ENCODE results near the gene TBC1D9.
"Not testable (repeated sequence)": the region's sequence is repeated elsewhere in the genome, so short reads cannot be mapped to it uniquely, and the experiment has no call there.

Gene TBC1D9

DNA sequence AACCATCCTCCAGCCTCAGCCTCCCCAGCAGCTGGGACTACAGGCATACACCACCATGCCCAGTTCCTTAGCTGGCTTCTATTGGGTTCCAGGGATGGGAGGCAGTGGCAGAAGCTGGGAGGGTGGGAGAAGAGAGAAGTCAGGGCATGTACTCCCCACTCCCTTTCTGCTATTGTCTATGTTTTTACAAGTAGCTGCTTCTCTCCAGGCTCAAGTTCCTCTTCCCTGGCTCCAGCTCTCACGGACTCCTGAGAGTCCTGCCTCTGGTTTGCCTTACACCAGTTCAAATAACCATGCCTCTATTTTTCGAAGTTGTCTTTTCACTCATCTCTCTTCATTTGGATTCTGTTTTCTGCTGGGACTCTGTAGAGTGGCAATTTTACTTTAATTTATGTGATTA is 2.9 kb downstream of the TBC1D9 start:
- CTCF ChIA-PET, result interaction anchor here (0.6 to 0.9 kb wide), 2 partner anchors 144 to 519 kb away, joined by 3 read pairs; no protein-coding TSS in a partner anchor
- TF ChIP-seq L3MBTL2 (conservative IDR thresholded peaks at IDR 0.05) (no peak), CTBP1 (IDR thresholded peaks at IDR 0.05; ENCODE audit: borderline replicate concordance) (no peak), ELF4 (IDR thresholded peaks at IDR 0.05) (no peak), ARNT (IDR thresholded peaks at IDR 0.05) (no peak)
- no peak for DNase-seq (ENCODE audit: extremely low spot score)
- POLR2A ChIA-PET, result interaction anchor here (1.3 kb wide), 1 partner anchor 12 kb away, joined by 3 read pairs; no protein-coding TSS in a partner anchor

- ChIA-PET POLR2A (interaction anchor here (1.3 kb wide), 1 partner anchor 11 kb away, joined by 3 read pairs; no protein-coding TSS in a partner anchor), CTCF (interaction anchor here (0.6 to 0.9 kb wide), 2 partner anchors 143 to 518 kb away, joined by 3 read pairs; no protein-coding TSS in a partner anchor)
- TF ChIP-seq BHLHE40 (IDR thresholded peaks at IDR 0.05; ENCODE audit: borderline replicate concordance) (no peak), FOXM1 (IDR thresholded peaks at IDR 0.05; ENCODE audit: borderline replicate concordance) (no peak), ELF4 (IDR thresholded peaks at IDR 0.05) (no peak), SP1 (IDR thresholded peaks at IDR 0.05) (no peak), ARNT (IDR thresholded peaks at IDR 0.05) (no peak), FOXA1 (IDR thresholded peaks at IDR 0.05) (no peak), L3MBTL2 (conservative IDR thresholded peaks at IDR 0.05) (no peak), NFRKB (IDR thresholded peaks at IDR 0.05) (no peak), CTBP1 (IDR thresholded peaks at IDR 0.05; ENCODE audit: borderline replicate concordance) (no peak), PKNOX1 (IDR thresholded peaks at IDR 0.05) (no peak), FOXK2 (IDR thresholded peaks at IDR 0.05) (no peak), HDGF (IDR thresholded peaks at IDR 0.05; ENCODE audit: borderline replicate concordance) (no peak), ZNF384 (IDR thresholded peaks at IDR 0.05) (no peak), LEF1 (IDR thresholded peaks at IDR 0.05; ENCODE audit: borderline replicate concordance) (no peak), TARDBP (IDR thresholded peaks at IDR 0.05) (no peak), SUZ12 (IDR thresholded peaks at IDR 0.05) (no peak)
- DNase-seq (ENCODE audit: extremely low spot score), result no peak
These were observed 3.7 kb downstream of the TBC1D9 start for GRCh38 chr4:140752291-140753068.

DNA sequence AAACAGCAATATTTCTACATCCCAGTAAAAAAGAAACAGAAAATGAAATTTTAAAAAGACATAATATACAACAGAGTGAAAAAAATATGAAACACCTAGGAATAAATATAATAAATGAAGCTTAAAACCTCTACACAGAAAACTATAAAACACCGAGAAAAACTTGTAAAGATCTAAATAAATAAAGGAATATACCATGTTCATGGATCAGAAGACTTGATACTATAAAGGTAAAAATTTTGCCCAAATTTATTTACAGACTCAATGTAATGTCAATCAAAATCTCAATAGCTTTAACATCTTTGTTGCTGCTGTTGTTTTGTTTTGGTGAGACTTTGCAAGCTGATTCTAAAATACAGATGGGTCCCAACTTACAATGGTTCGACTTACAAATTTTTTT is 5.7 kb downstream of the TBC1D9 start:
- ChIA-PET CTCF (no interaction called here), POLR2A (no interaction called here)
- no peak for DNase-seq (ENCODE audit: extremely low spot score)
- TF ChIP-seq CTBP1 (IDR thresholded peaks at IDR 0.05; ENCODE audit: borderline replicate concordance) (no peak), FOXA1 (IDR thresholded peaks at IDR 0.05) (no peak), NFRKB (IDR thresholded peaks at IDR 0.05) (no peak), HDGF (IDR thresholded peaks at IDR 0.05; ENCODE audit: borderline replicate concordance) (no peak), LEF1 (IDR thresholded peaks at IDR 0.05; ENCODE audit: borderline replicate concordance) (no peak), ARNT (IDR thresholded peaks at IDR 0.05) (no peak), SUZ12 (IDR thresholded peaks at IDR 0.05) (no peak), BHLHE40 (IDR thresholded peaks at IDR 0.05; ENCODE audit: borderline replicate concordance) (no peak), L3MBTL2 (conservative IDR thresholded peaks at IDR 0.05) (no peak), PKNOX1 (IDR thresholded peaks at IDR 0.05) (no peak), TARDBP (IDR thresholded peaks at IDR 0.05) (no peak), ZNF384 (IDR thresholded peaks at IDR 0.05) (no peak), ELF4 (IDR thresholded peaks at IDR 0.05) (no peak), FOXM1 (IDR thresholded peaks at IDR 0.05; ENCODE audit: borderline replicate concordance) (no peak), SP1 (IDR thresholded peaks at IDR 0.05) (no peak), FOXK2 (IDR thresholded peaks at IDR 0.05) (no peak)

DNA sequence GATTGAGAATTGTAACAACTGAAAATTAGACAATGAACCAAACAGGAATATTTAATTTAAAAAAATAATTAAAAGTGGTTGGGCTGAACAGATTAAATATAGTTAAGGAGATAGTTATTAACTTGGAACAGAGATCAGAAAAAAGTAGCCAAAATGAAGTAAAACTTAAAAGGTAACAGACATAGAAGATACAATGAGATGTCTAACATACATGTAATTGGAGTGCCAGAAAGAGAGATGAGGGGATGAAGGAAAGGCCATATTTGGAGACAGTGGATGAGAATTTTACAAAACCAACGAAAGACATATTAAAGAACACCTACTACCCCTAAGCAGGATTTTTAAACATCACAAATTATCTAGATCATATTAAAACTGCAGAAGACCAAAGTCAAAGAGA is 8.0 kb downstream of the TBC1D9 start:
- CTCF ChIA-PET, result no interaction called here

DNA sequence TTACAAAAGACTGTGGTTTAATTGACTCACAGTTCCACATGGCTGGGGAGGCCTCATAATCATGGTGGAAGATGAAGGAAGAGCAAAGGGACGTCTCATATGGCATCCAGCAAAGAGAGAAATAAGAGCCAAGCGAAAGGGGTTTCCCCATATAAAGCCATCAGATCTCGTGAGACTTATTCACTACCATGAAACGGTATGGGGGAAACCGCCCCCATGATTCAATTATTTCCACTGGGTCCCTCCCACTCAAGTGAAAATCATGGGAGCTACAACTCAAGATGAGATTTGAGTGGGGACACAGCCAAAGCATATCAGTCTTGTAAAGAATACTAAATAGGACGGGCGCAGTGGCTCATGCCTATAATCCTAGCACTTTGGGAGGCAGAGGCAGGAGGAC is 9.6 kb downstream of the TBC1D9 start:
- CTCF ChIA-PET; DNase-seq (ENCODE audit: extremely low spot score); POLR2A ChIA-PET: not testable (repeated sequence)

More for the DNA sequence above, 8.0 kb downstream of the TBC1D9 start:
- TF ChIP-seq FOXA1 (IDR thresholded peaks at IDR 0.05) (no peak), CTBP1 (IDR thresholded peaks at IDR 0.05; ENCODE audit: borderline replicate concordance) (no peak), ELF4 (IDR thresholded peaks at IDR 0.05) (no peak), FOXM1 (IDR thresholded peaks at IDR 0.05; ENCODE audit: borderline replicate concordance) (no peak), LEF1 (IDR thresholded peaks at IDR 0.05; ENCODE audit: borderline replicate concordance) (no peak), TARDBP (IDR thresholded peaks at IDR 0.05) (no peak), SUZ12 (IDR thresholded peaks at IDR 0.05) (no peak), BHLHE40 (IDR thresholded peaks at IDR 0.05; ENCODE audit: borderline replicate concordance) (no peak), NFRKB (IDR thresholded peaks at IDR 0.05) (no peak), FOXK2 (IDR thresholded peaks at IDR 0.05) (no peak), HDGF (IDR thresholded peaks at IDR 0.05; ENCODE audit: borderline replicate concordance) (no peak), PKNOX1 (IDR thresholded peaks at IDR 0.05) (no peak), SP1 (IDR thresholded peaks at IDR 0.05) (no peak), ARNT (IDR thresholded peaks at IDR 0.05) (no peak), L3MBTL2 (conservative IDR thresholded peaks at IDR 0.05) (no peak), ZNF384 (IDR thresholded peaks at IDR 0.05) (no peak)
- POLR2A ChIA-PET, result interaction anchor here (1.3 kb wide), 1 partner anchor 9 kb away, joined by 5 read pairs; the partner anchor contains the start of gene TBC1D9
- DNase-seq (ENCODE audit: extremely low spot score), result no peak

DNA sequence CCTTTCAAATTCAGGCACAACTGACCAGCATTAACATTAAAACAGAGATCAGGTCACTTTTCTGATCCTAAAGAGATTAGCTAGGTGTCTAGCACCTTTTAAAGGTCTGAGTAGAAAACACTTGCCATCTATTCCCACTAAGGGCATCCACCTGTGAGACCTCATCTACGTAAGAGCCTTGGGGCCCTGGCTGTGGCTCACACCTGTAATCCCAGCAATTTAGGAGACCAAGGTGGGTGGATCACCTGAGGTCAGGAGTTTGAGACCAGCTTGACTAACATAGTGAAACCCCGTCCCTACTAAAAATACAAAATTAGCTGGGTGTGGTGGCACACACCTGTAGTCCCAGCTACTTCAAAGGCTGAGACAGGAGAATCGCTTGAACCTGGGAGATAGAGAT is 11.8 kb downstream of the TBC1D9 start:
- POLR2A ChIA-PET, result interaction anchor here (1.7 kb wide), 1 partner anchor 12 kb away, joined by 9 read pairs; no protein-coding TSS in a partner anchor
- TF ChIP-seq SUZ12 (IDR thresholded peaks at IDR 0.05), result no peak
- TF ChIP-seq ELF4 (IDR thresholded peaks at IDR 0.05), result no peak
- TF ChIP-seq TARDBP (IDR thresholded peaks at IDR 0.05), result no peak
- no peak for TF ChIP-seq PKNOX1 (IDR thresholded peaks at IDR 0.05)
- no peak for TF ChIP-seq FOXA1 (IDR thresholded peaks at IDR 0.05)
- CTCF ChIA-PET, result no interaction called here
- no peak for DNase-seq (ENCODE audit: extremely low spot score)

All from HEK293T (cell line).